GM21786 (cell line): ENCODE data around the gene GIT2.
"Not testable (repeated sequence)": the region's sequence is repeated elsewhere in the genome, so short reads cannot be mapped to it uniquely, and the experiment has no call there.

Source experiments
- ATAC-seq: cut with Tn5 transposase; IDR thresholded peaks from one replicate; pipeline ENCODE4 v1.9.1; 2021; ENCODE audit not compliant: unreplicated experiment

Gene GIT2

GRCh38 chr12:109923481-109924245, 72.5 kb downstream of the GIT2 start:
- no peak for ATAC-seq

- no peak for ATAC-seq
These were observed 73.1 kb downstream of the GIT2 start for GRCh38 chr12:109923038-109923437.

- no peak for ATAC-seq
These were observed 74.2 kb downstream of the GIT2 start for GRCh38 chr12:109921982-109922381.

GRCh38 chr12:109920261-109920780, 75.8 kb downstream of the GIT2 start:
- no peak for ATAC-seq

GRCh38 chr12:109919456-109919855, 76.7 kb downstream of the GIT2 start:
- ATAC-seq, result no peak

- no peak for ATAC-seq
These were observed 80.1 kb downstream of the GIT2 start for GRCh38 chr12:109916045-109916444.

GRCh38 chr12:109915171-109916040, 80.8 kb downstream of the GIT2 start:
- no peak for ATAC-seq

GRCh38 chr12:109914461-109914860, 81.7 kb downstream of the GIT2 start:
- no peak for ATAC-seq

GRCh38 chr12:109912855-109913321, 83.3 kb downstream of the GIT2 start:
- ATAC-seq, result no peak

GRCh38 chr12:109910969-109911348, 85.2 kb downstream of the GIT2 start:
- ATAC-seq, result no peak

- ATAC-seq, result no peak
These were observed 85.8 kb downstream of the GIT2 start for GRCh38 chr12:109910254-109910968.

- no peak for ATAC-seq
These were observed 90.9 kb downstream of the GIT2 start for GRCh38 chr12:109905301-109905700.

GRCh38 chr12:109902891-109903418, 93.2 kb downstream of the GIT2 start:
- ATAC-seq, result no peak

- no peak for ATAC-seq
These were observed 95.2 kb downstream of the GIT2 start for GRCh38 chr12:109900752-109901580.

GRCh38 chr12:109899783-109900751, 96.1 kb downstream of the GIT2 start, which contains the start of gene TCHP:
Gene TCHP, plus strand, starts transcription at chr12:109900274. Its CDS starts 2,753 bp downstream, at chr12:109903027.
- no peak for ATAC-seq

GRCh38 chr12:109899345-109899744, 96.8 kb downstream of the GIT2 start:
- not testable (repeated sequence) for ATAC-seq

GRCh38 chr12:109897029-109897428, 99.1 kb downstream of the GIT2 start:
- ATAC-seq, result no peak

GRCh38 chr12:109896188-109896587, 100.0 kb downstream of the GIT2 start:
- no peak for ATAC-seq

- no peak for ATAC-seq
These were observed 101.2 kb downstream of the GIT2 start for GRCh38 chr12:109894939-109895338.
